ENCODE data around the gene CDH4.

Gene CDH4

GRCh38 chr20:61293951-61294350 lies 41.9 kb downstream of the CDH4 start:
- DNase-seq (ENCODE audit: low read depth), result no peak
- TF ChIP-seq CTCF (conservative IDR thresholded peaks at IDR 0.05; ENCODE audit: low read depth, low read length), result no peak
- H3K4me3 ChIP-seq (ENCODE audit: low read length), result no peak overlapping the region

GRCh38 chr20:61295249-61295648 lies 43.2 kb downstream of the CDH4 start:
- no peak for TF ChIP-seq CTCF (conservative IDR thresholded peaks at IDR 0.05; ENCODE audit: low read depth, low read length)
- DNase-seq (ENCODE audit: low read depth), result no peak
- H3K4me3 ChIP-seq (ENCODE audit: low read length), result no peak overlapping the region

GRCh38 chr20:61295682-61296628 lies 43.9 kb downstream of the CDH4 start:
- H3K4me3 ChIP-seq (ENCODE audit: low read length), result no peak overlapping the region
- no peak for TF ChIP-seq CTCF (conservative IDR thresholded peaks at IDR 0.05; ENCODE audit: low read depth, low read length)
- DNase-seq (ENCODE audit: low read depth), result no peak

- H3K4me3 ChIP-seq (ENCODE audit: low read length), result no peak overlapping the region
- DNase-seq (ENCODE audit: low read depth), result no peak
- no peak for TF ChIP-seq CTCF (conservative IDR thresholded peaks at IDR 0.05; ENCODE audit: low read depth, low read length)
Measured at GRCh38 chr20:61296629-61297019, 44.6 kb downstream of the CDH4 start.

GRCh38 chr20:61297491-61297890 lies 45.4 kb downstream of the CDH4 start:
- no peak for TF ChIP-seq CTCF (conservative IDR thresholded peaks at IDR 0.05; ENCODE audit: low read depth, low read length)
- H3K4me3 ChIP-seq (ENCODE audit: low read length), result no peak overlapping the region
- no peak for DNase-seq (ENCODE audit: low read depth)

GRCh38 chr20:61297986-61298385 lies 45.9 kb downstream of the CDH4 start:
- no peak for DNase-seq (ENCODE audit: low read depth)
- TF ChIP-seq CTCF (conservative IDR thresholded peaks at IDR 0.05; ENCODE audit: low read depth, low read length), result no peak
- H3K4me3 ChIP-seq (ENCODE audit: low read length), result no peak overlapping the region

- no peak overlapping the region for H3K4me3 ChIP-seq (ENCODE audit: low read length)
- TF ChIP-seq CTCF (conservative IDR thresholded peaks at IDR 0.05; ENCODE audit: low read depth, low read length), result no peak
- no peak for DNase-seq (ENCODE audit: low read depth)
Measured at GRCh38 chr20:61298661-61299060, 46.6 kb downstream of the CDH4 start.
